Measurements from ENCODE around the gene SMC3. TPM values are rescaled to one million over a fixed set of nuclear protein-coding genes. Genes with fewer than 3 reads are reported as not detected.
A peak's percentile ranks its signal among the peaks of the same experiment; 100 is the strongest.

The SMC3 gene
- total RNA-seq, 1 experiment from 2014 or later: 18.4 TPM

GRCh38 chr10:110525349-110526260 is 41.9 kb upstream of the SMC3 start:
- BruUV-seq (replicated peaks): no TSS peak
- Histone ChIP-seq H3K4me2 (ENCODE audit: low read length) (peak overlapping the region; percentile 14; the same call in 1 of the 2 replicates), H3K27me3 (ENCODE audit: low read length) (no peaks in the 10 kb centered on the region), H3K9me2 (replicated peaks; ENCODE audit: low read length) (no peaks in the 10 kb centered on the region), H4K20me1 (ENCODE audit: low read length) (no peaks in the 10 kb centered on the region), H3K4me3 (ENCODE audit: low read length) (no peak overlapping the region), H2AFZ (ENCODE audit: low read length) (no peak overlapping the region), H3K9me3 (ENCODE audit: low read length) (no peaks in the 10 kb centered on the region), H3K79me2 (ENCODE audit: low read length) (no peaks in the 10 kb centered on the region), H3K27ac (ENCODE audit: low read length) (peak overlapping the region; percentile 54), H3K4me1 (ENCODE audit: insufficient read depth, low read length) (peaks cover 51% of the 10 kb centered on the region), H3K9ac (ENCODE audit: low read length) (no peak overlapping the region), H3K36me3 (ENCODE audit: low read depth, low read length) (no peaks in the 10 kb centered on the region; the same call in 1 of the 2 replicates), H3F3A (ENCODE audit: low read length, unreplicated experiment) (no peaks in the 10 kb centered on the region)
- POLR2A ChIA-PET (ENCODE audit: unreplicated experiment): no interaction called here
- CTCF ChIA-PET: no interaction called here
- intact Hi-C loops (cut with micrococcal nuclease): no loop called here
- peak; percentile 53 for ATAC-seq
- no peak for TF ChIP-seq EZH2 (IDR thresholded peaks at IDR 0.05; ENCODE audit: low read length, unreplicated experiment)
- no peak for TF ChIP-seq CTCF (conservative IDR thresholded peaks at IDR 0.05; ENCODE audit: low read depth, low read length)
- TF ChIP-seq EZH2phosphoT487 (IDR thresholded peaks at IDR 0.05; ENCODE audit: borderline replicate concordance, low read length): no peak
- peak; percentile 64 for DNase-seq

- intact Hi-C loops (cut with micrococcal nuclease): no loop called here
- no peaks in the 10 kb centered on the region for H3K36me3 ChIP-seq (ENCODE audit: low read depth, low read length)
- POLR2A ChIA-PET (ENCODE audit: unreplicated experiment): no interaction called here
Measured at GRCh38 chr10:110527731-110528171, 39.7 kb upstream of the SMC3 start.

More at GRCh38 chr10:110527731-110528171, 39.7 kb upstream of the SMC3 start:
- DNase-seq: no peak
- Histone ChIP-seq H3K27me3 (ENCODE audit: low read length) (no peaks in the 10 kb centered on the region), H3K4me2 (ENCODE audit: low read length) (no peak overlapping the region), H3K4me3 (ENCODE audit: low read length) (no peak overlapping the region), H3K4me1 (ENCODE audit: insufficient read depth, low read length) (peaks cover 51% of the 10 kb centered on the region), H3K27ac (ENCODE audit: low read length) (no peak overlapping the region), H4K20me1 (ENCODE audit: low read length) (no peaks in the 10 kb centered on the region), H3K9me3 (ENCODE audit: low read length) (no peaks in the 10 kb centered on the region), H3K9me2 (replicated peaks; ENCODE audit: low read length) (no peaks in the 10 kb centered on the region), H3F3A (ENCODE audit: low read length, unreplicated experiment) (no peaks in the 10 kb centered on the region), H3K9ac (ENCODE audit: low read length) (no peak overlapping the region), H3K79me2 (ENCODE audit: low read length) (no peaks in the 10 kb centered on the region), H2AFZ (ENCODE audit: low read length) (no peak overlapping the region)
- no TSS peak for BruUV-seq (replicated peaks)
- TF ChIP-seq EZH2 (IDR thresholded peaks at IDR 0.05; ENCODE audit: low read length, unreplicated experiment) (no peak), EZH2phosphoT487 (IDR thresholded peaks at IDR 0.05; ENCODE audit: borderline replicate concordance, low read length) (no peak), CTCF (conservative IDR thresholded peaks at IDR 0.05; ENCODE audit: low read depth, low read length) (no peak)
- no peak for ATAC-seq
- CTCF ChIA-PET: no interaction called here
